ENCODE data around the gene TMEM150A. TPM values are rescaled to one million over a fixed set of nuclear protein-coding genes. Genes with fewer than 3 reads are reported as not detected.

TMEM150A gene, protein sequence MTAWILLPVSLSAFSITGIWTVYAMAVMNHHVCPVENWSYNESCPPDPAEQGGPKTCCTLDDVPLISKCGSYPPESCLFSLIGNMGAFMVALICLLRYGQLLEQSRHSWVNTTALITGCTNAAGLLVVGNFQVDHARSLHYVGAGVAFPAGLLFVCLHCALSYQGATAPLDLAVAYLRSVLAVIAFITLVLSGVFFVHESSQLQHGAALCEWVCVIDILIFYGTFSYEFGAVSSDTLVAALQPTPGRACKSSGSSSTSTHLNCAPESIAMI
- polyA plus RNA-seq, result 8.4 and 9.4 TPM in 2 replicates
- polyA minus RNA-seq, result 3.9 and 4.1 TPM in 2 replicates

DNA sequence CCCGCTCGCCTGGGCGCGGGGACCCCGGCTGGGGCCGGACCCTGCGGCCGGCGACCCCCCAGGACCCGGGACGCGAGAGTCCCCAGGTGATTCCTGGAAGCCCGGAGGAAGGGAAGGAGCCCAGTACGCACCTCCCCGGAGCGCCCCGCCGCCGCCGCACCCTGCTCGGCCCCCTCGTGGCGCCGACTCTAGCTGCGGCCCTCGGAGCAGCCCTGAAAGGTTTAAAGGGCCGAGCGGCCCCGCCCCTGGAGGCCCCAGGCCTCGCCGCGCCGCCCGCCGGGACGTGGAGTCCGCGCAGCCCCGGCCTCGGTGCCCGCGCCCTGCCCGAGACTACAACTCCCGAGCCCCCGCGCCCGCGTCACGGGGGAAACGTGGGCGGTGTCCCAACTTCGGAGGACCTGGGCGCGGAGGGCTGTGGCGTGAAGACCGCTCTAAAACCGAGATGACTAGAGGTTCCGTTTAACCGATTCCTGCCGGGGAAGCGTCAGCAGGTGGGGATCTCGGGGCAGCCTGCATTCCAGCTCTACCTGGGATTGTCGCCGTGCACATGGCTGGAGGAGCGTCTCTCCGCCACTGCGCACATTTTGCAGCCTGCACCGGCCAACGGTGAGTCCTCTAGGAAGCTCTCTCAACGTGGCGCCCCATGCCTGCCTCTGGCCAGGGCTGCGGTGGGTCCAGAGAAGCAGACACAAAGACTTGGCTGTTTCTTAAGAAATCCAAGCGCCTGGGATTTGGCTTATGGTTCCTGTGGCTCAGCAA, at the start of gene TMEM150A:
Gene TMEM150A, minus strand, starts transcription at position 223 of the 759 bp plus-strand sequence. CDS start 750 bp downstream, outside the sequence.
- no peaks in the 10 kb centered on the region for H3K27me3 ChIP-seq (ENCODE audit: insufficient read depth, low read depth, low read length)
- H3K36me3 ChIP-seq (ENCODE audit: insufficient read depth, low read length), result no peaks in the 10 kb centered on the region
- peak within 1 kb of the TSS; percentile 15 for H2AFZ ChIP-seq (ENCODE audit: low read depth, low read length)
- no peaks in the 10 kb centered on the region for H4K20me1 ChIP-seq (ENCODE audit: insufficient read depth)
- H3K9me2 ChIP-seq (ENCODE audit: insufficient read depth, low read length), result no peaks in the 10 kb centered on the region
- H3K9ac ChIP-seq (ENCODE audit: low read length), result peak within 1 kb of the TSS; percentile 59
- peak within 1 kb of the TSS; percentile 91 for H3K4me2 ChIP-seq (ENCODE audit: low read length)
- no peaks in the 10 kb centered on the region for H3K9me3 ChIP-seq (ENCODE audit: low read length)
- H3K27ac ChIP-seq (ENCODE audit: low read length), result peak within 1 kb of the TSS; percentile 28
- H3K79me2 ChIP-seq (replicated peaks; ENCODE audit: insufficient read depth, low read length), result no peaks in the 10 kb centered on the region
- H3F3A ChIP-seq (ENCODE audit: insufficient read depth, low read length, poor library complexity, severe bottlenecking), result no peaks in the 10 kb centered on the region
- peak within 1 kb of the TSS; percentile 77 for H3K4me3 ChIP-seq (ENCODE audit: low read length)
- TF ChIP-seq, protein P1, sequence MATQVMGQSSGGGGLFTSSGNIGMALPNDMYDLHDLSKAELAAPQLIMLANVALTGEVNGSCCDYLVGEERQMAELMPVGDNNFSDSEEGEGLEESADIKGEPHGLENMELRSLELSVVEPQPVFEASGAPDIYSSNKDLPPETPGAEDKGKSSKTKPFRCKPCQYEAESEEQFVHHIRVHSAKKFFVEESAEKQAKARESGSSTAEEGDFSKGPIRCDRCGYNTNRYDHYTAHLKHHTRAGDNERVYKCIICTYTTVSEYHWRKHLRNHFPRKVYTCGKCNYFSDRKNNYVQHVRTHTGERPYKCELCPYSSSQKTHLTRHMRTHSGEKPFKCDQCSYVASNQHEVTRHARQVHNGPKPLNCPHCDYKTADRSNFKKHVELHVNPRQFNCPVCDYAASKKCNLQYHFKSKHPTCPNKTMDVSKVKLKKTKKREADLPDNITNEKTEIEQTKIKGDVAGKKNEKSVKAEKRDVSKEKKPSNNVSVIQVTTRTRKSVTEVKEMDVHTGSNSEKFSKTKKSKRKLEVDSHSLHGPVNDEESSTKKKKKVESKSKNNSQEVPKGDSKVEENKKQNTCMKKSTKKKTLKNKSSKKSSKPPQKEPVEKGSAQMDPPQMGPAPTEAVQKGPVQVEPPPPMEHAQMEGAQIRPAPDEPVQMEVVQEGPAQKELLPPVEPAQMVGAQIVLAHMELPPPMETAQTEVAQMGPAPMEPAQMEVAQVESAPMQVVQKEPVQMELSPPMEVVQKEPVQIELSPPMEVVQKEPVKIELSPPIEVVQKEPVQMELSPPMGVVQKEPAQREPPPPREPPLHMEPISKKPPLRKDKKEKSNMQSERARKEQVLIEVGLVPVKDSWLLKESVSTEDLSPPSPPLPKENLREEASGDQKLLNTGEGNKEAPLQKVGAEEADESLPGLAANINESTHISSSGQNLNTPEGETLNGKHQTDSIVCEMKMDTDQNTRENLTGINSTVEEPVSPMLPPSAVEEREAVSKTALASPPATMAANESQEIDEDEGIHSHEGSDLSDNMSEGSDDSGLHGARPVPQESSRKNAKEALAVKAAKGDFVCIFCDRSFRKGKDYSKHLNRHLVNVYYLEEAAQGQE (IDR thresholded peaks at IDR 0.05; ENCODE audit: borderline replicate concordance), result peak; percentile 40
- TF ChIP-seq EP300 (conservative IDR thresholded peaks at IDR 0.05; ENCODE audit: poor library complexity, severe bottlenecking), result peak; percentile 24
- TF ChIP-seq TAF1 (IDR thresholded peaks at IDR 0.05; ENCODE audit: low read depth), result no peak
- peak; percentile 23 for TF ChIP-seq SMC3 (conservative IDR thresholded peaks at IDR 0.05; ENCODE audit: poor library complexity)
- TF ChIP-seq, protein P2, sequence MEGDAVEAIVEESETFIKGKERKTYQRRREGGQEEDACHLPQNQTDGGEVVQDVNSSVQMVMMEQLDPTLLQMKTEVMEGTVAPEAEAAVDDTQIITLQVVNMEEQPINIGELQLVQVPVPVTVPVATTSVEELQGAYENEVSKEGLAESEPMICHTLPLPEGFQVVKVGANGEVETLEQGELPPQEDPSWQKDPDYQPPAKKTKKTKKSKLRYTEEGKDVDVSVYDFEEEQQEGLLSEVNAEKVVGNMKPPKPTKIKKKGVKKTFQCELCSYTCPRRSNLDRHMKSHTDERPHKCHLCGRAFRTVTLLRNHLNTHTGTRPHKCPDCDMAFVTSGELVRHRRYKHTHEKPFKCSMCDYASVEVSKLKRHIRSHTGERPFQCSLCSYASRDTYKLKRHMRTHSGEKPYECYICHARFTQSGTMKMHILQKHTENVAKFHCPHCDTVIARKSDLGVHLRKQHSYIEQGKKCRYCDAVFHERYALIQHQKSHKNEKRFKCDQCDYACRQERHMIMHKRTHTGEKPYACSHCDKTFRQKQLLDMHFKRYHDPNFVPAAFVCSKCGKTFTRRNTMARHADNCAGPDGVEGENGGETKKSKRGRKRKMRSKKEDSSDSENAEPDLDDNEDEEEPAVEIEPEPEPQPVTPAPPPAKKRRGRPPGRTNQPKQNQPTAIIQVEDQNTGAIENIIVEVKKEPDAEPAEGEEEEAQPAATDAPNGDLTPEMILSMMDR (IDR thresholded peaks at IDR 0.05; ENCODE audit: poor library complexity, severe bottlenecking), result peak; percentile 33
- peak; percentile 97 for TF ChIP-seq MXI1 (conservative IDR thresholded peaks at IDR 0.05; ENCODE audit: poor library complexity, severe bottlenecking)

DNA sequence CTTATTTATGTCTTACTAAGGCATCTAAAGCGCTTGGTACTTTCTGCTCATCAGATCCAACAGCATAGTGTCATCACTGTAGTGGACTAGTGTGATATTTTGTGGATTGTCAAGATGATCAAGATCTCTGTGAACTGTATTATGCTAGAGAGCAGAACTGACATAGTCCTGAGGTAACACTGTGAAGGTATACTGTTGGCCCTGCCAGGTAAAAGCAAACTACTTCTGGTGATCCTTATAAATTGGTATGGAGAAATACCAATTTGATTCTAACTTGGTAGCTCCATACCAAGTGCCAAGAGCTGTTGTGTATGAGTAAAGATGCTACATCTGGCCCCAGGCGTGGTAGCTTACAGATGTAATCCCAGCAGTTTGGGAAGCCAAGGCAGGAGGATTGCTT, 49.6 kb upstream of the TMEM150A start:
- Histone ChIP-seq H3K27me3 (ENCODE audit: insufficient read depth, low read depth, low read length) (no peaks in the 10 kb centered on the region), H3K4me2 (ENCODE audit: low read length) (no peak overlapping the region), H4K20me1 (ENCODE audit: insufficient read depth) (no peaks in the 10 kb centered on the region), H3K9me3 (ENCODE audit: low read length) (no peaks in the 10 kb centered on the region), H3F3A (ENCODE audit: insufficient read depth, low read length, poor library complexity, severe bottlenecking) (no peaks in the 10 kb centered on the region), H3K36me3 (ENCODE audit: insufficient read depth, low read length) (peaks cover 8% of the 10 kb centered on the region), H2AFZ (ENCODE audit: low read depth, low read length) (no peak overlapping the region), H3K9me2 (ENCODE audit: insufficient read depth, low read length) (no peaks in the 10 kb centered on the region), H3K79me2 (replicated peaks; ENCODE audit: insufficient read depth, low read length) (no peaks in the 10 kb centered on the region), H3K27ac (ENCODE audit: low read length) (no peak overlapping the region), H3K4me3 (ENCODE audit: low read length) (no peak overlapping the region), H3K9ac (ENCODE audit: low read length) (no peak overlapping the region)
- TF ChIP-seq MXI1 (conservative IDR thresholded peaks at IDR 0.05; ENCODE audit: poor library complexity, severe bottlenecking), result no peak
- TF ChIP-seq, protein P2 (IDR thresholded peaks at IDR 0.05; ENCODE audit: poor library complexity, severe bottlenecking), result no peak
- TF ChIP-seq RAD21 (conservative IDR thresholded peaks at IDR 0.05), result no peak
- no peak for TF ChIP-seq TAF1 (IDR thresholded peaks at IDR 0.05; ENCODE audit: low read depth)
- no peak for TF ChIP-seq SMC3 (conservative IDR thresholded peaks at IDR 0.05; ENCODE audit: poor library complexity)
- TF ChIP-seq, protein P1 (IDR thresholded peaks at IDR 0.05; ENCODE audit: borderline replicate concordance), result no peak
- no peak for TF ChIP-seq EZH2 (IDR thresholded peaks at IDR 0.05; ENCODE audit: borderline replicate concordance, insufficient read depth, low read length, poor library complexity, severe bottlenecking)
- TF ChIP-seq POLR2AphosphoS5 (IDR thresholded peaks at IDR 0.05), result no peak
- TF ChIP-seq EP300 (conservative IDR thresholded peaks at IDR 0.05; ENCODE audit: poor library complexity, severe bottlenecking), result no peak
